ENCODE results near the gene SMYD3. TPM values are rescaled to one million over a fixed set of nuclear protein-coding genes. Genes with fewer than 3 reads are reported as not detected.

The SMYD3 gene
- total RNA-seq, 1 donor from 2014 or later: 35.4 TPM

GRCh38 chr1:246477634-246478033 lies 29.4 kb downstream of the SMYD3 start:
- Mint-ChIP-seq H3K27me3 (ENCODE audit: unreplicated experiment) (no peaks in the 10 kb centered on the region), H3K36me3 (ENCODE audit: low read depth, unreplicated experiment) (no peaks in the 10 kb centered on the region), H3K4me3 (ENCODE audit: unreplicated experiment) (no peak overlapping the region), H3K9me3 (ENCODE audit: unreplicated experiment) (no peaks in the 10 kb centered on the region), H3K4me1 (ENCODE audit: unreplicated experiment) (no peaks in the 10 kb centered on the region), H3K27ac (ENCODE audit: unreplicated experiment) (no peak overlapping the region)
- TF ChIP-seq, protein P1, sequence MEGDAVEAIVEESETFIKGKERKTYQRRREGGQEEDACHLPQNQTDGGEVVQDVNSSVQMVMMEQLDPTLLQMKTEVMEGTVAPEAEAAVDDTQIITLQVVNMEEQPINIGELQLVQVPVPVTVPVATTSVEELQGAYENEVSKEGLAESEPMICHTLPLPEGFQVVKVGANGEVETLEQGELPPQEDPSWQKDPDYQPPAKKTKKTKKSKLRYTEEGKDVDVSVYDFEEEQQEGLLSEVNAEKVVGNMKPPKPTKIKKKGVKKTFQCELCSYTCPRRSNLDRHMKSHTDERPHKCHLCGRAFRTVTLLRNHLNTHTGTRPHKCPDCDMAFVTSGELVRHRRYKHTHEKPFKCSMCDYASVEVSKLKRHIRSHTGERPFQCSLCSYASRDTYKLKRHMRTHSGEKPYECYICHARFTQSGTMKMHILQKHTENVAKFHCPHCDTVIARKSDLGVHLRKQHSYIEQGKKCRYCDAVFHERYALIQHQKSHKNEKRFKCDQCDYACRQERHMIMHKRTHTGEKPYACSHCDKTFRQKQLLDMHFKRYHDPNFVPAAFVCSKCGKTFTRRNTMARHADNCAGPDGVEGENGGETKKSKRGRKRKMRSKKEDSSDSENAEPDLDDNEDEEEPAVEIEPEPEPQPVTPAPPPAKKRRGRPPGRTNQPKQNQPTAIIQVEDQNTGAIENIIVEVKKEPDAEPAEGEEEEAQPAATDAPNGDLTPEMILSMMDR (IDR thresholded peaks at IDR 0.05; ENCODE audit: unreplicated experiment): no peak
- DNase-seq (ENCODE audit: low spot score): no peak

- Mint-ChIP-seq H3K36me3 (ENCODE audit: low read depth, unreplicated experiment) (no peaks in the 10 kb centered on the region), H3K4me3 (ENCODE audit: unreplicated experiment) (no peak overlapping the region), H3K27me3 (ENCODE audit: unreplicated experiment) (no peaks in the 10 kb centered on the region), H3K9me3 (ENCODE audit: unreplicated experiment) (no peaks in the 10 kb centered on the region), H3K27ac (ENCODE audit: unreplicated experiment) (no peak overlapping the region), H3K4me1 (ENCODE audit: unreplicated experiment) (no peaks in the 10 kb centered on the region)
- TF ChIP-seq, protein P1 (IDR thresholded peaks at IDR 0.05; ENCODE audit: unreplicated experiment): no peak
- DNase-seq (ENCODE audit: low spot score): no peak
Observed at GRCh38 chr1:246476771-246477170, 30.3 kb downstream of the SMYD3 start.

DNA sequence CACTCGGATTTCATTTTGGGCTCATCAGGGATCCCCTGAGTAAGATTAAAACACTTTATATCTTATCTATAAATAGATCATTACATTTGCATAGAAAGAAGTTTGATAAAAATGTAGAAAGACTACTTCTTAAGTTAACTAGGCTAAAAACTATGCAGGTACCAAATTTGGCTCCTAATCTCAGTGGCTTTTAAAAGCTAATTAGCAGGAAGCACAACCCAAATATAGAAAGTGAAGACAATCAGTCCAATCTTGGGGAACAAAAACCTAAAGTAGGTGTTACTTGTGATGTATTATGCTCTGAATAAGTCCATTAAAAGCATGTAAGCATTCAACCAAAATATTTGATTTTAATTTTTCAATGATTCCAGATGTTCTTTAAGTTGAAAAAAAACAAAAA lies 35.4 kb downstream of the SMYD3 start:
- Mint-ChIP-seq H3K27me3 (ENCODE audit: unreplicated experiment) (peaks cover 1% of the 10 kb centered on the region), H3K9me3 (ENCODE audit: unreplicated experiment) (no peaks in the 10 kb centered on the region), H3K4me1 (ENCODE audit: unreplicated experiment) (no peaks in the 10 kb centered on the region), H3K27ac (ENCODE audit: unreplicated experiment) (no peak overlapping the region), H3K4me3 (ENCODE audit: unreplicated experiment) (no peak overlapping the region), H3K36me3 (ENCODE audit: low read depth, unreplicated experiment) (no peaks in the 10 kb centered on the region)
- TF ChIP-seq, protein P1 (IDR thresholded peaks at IDR 0.05; ENCODE audit: unreplicated experiment): no peak
- DNase-seq (ENCODE audit: low spot score): no peak

DNA sequence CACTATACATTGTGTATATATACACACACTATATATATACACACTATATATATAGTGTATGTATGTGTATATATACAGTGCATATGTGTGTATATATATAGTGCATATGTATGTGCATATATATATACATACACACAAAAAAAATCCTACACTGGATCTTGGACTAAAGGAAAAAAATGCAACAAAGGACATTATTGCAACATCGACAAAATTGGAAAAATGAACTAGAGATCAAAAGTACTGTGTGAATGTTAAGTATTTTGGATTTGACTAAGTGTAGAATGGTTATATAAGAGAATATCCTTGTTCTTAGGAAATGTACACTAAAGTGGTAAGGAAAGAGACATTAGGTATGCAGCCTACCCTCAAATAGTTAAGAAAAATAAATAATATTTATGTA lies 36.5 kb downstream of the SMYD3 start:
- no peak for DNase-seq (ENCODE audit: low spot score)
- H3K9me3 Mint-ChIP-seq (ENCODE audit: unreplicated experiment): no peaks in the 10 kb centered on the region
- no peak overlapping the region for H3K4me3 Mint-ChIP-seq (ENCODE audit: unreplicated experiment)
- no peaks in the 10 kb centered on the region for H3K4me1 Mint-ChIP-seq (ENCODE audit: unreplicated experiment)
- H3K27me3 Mint-ChIP-seq (ENCODE audit: unreplicated experiment): peaks cover 1% of the 10 kb centered on the region
- no peak overlapping the region for H3K27ac Mint-ChIP-seq (ENCODE audit: unreplicated experiment)
- H3K36me3 Mint-ChIP-seq (ENCODE audit: low read depth, unreplicated experiment): no peaks in the 10 kb centered on the region
- TF ChIP-seq, protein P1 (IDR thresholded peaks at IDR 0.05; ENCODE audit: unreplicated experiment): no peak

DNA sequence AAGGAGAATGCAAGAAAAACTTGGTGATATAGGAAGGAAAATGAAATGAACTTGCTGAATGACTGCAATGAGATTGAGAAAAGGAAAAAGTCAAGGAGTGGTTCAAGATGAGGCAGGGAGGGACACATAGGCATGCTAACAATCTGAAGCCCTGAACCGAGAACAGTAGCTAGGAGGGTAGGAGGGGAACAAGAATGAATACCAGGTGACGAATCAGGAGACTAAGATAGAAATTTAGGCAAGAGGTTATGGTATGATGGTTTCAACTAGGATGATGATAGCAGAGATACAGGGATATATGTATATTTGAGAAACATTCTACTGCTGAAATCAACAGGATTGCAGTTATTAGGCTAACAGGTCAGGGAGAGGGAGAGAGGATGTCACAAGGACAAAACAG lies 44.1 kb downstream of the SMYD3 start:
- TF ChIP-seq, protein P1 (IDR thresholded peaks at IDR 0.05; ENCODE audit: unreplicated experiment): no peak
- Mint-ChIP-seq H3K27ac (ENCODE audit: unreplicated experiment) (no peak overlapping the region), H3K27me3 (ENCODE audit: unreplicated experiment) (peaks cover 1% of the 10 kb centered on the region), H3K36me3 (ENCODE audit: low read depth, unreplicated experiment) (peaks cover 6% of the 10 kb centered on the region), H3K4me1 (ENCODE audit: unreplicated experiment) (peaks cover 16% of the 10 kb centered on the region), H3K9me3 (ENCODE audit: unreplicated experiment) (no peaks in the 10 kb centered on the region), H3K4me3 (ENCODE audit: unreplicated experiment) (no peak overlapping the region)
- DNase-seq (ENCODE audit: low spot score): no peak

Data from endothelial cell (in vitro differentiated cells).